ENCODE results near the gene ZMIZ1. TPM values are rescaled to one million over a fixed set of nuclear protein-coding genes. Genes with fewer than 3 reads are reported as not detected.

The ZMIZ1 gene
- total RNA-seq, 1 donor from 2014 or later: 84.7 TPM

- Histone ChIP-seq H3K27me3 (no peaks in the 10 kb centered on the region), H3K27ac (no peak overlapping the region), H3K4me1 (peaks cover 21% of the 10 kb centered on the region), H3K36me3 (peaks cover 36% of the 10 kb centered on the region), H3K9me3 (no peaks in the 10 kb centered on the region), H3K4me3 (no peak overlapping the region)
- intact Hi-C loops (cut with DNase I): no loop called here
- DNase-seq (peak; percentile 63), ATAC-seq (peak; percentile 6)
- TF ChIP-seq CTCF (IDR thresholded peaks at IDR 0.05): no peak
Measured at GRCh38 chr10:79316671-79317431, 248.1 kb downstream of the ZMIZ1 start.

DNA sequence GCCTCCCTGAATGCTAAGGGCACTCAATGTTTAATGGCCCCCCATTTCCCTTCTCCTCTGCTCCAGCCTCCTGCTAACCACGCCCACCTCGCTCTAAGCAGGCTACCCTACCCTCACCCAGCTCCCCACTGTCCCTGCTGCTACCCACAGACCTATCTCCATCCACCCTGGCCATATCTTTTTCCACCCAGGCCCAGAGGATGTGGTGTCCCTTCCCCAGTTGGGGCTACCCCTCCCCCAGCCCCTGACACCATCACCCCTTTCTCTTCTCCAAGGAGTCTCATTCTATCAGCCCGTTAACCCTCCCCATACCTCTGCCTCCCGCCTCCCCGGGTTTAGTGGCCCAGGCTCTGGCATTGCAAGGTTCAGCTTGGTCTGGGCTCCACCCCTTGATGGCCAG lies 249.6 kb downstream of the ZMIZ1 start:
- Histone ChIP-seq H3K36me3 (peaks cover 22% of the 10 kb centered on the region), H3K4me1 (peaks cover 34% of the 10 kb centered on the region), H3K4me3 (no peak overlapping the region), H3K27ac (no peak overlapping the region), H3K27me3 (no peaks in the 10 kb centered on the region), H3K9me3 (no peaks in the 10 kb centered on the region)
- DNase-seq (no peak), ATAC-seq (no peak)
- intact Hi-C loops (cut with DNase I): no loop called here
- TF ChIP-seq CTCF (IDR thresholded peaks at IDR 0.05): no peak

GRCh38 chr10:79319115-79319771 lies 250.5 kb downstream of the ZMIZ1 start:
- intact Hi-C loops (cut with DNase I): no loop called here
- H3K4me1 ChIP-seq: peaks cover 36% of the 10 kb centered on the region
- peaks cover 13% of the 10 kb centered on the region for H3K36me3 ChIP-seq
- no peak overlapping the region for H3K4me3 ChIP-seq
- no peak for DNase-seq
- ATAC-seq: no peak
- H3K27me3 ChIP-seq: no peaks in the 10 kb centered on the region
- H3K9me3 ChIP-seq: no peaks in the 10 kb centered on the region
- no peak overlapping the region for H3K27ac ChIP-seq
- TF ChIP-seq CTCF (IDR thresholded peaks at IDR 0.05): no peak

GRCh38 chr10:79320316-79320715 lies 251.6 kb downstream of the ZMIZ1 start:
- H3K27ac ChIP-seq: no peak overlapping the region
- no peaks in the 10 kb centered on the region for H3K9me3 ChIP-seq
- H3K27me3 ChIP-seq: no peaks in the 10 kb centered on the region
- peaks cover 3% of the 10 kb centered on the region for H3K36me3 ChIP-seq
- H3K4me1 ChIP-seq: peaks cover 36% of the 10 kb centered on the region
- DNase-seq (no peak), ATAC-seq (no peak)
- no peak overlapping the region for H3K4me3 ChIP-seq
- TF ChIP-seq CTCF (IDR thresholded peaks at IDR 0.05): no peak
- intact Hi-C loops (cut with DNase I): no loop called here

DNA sequence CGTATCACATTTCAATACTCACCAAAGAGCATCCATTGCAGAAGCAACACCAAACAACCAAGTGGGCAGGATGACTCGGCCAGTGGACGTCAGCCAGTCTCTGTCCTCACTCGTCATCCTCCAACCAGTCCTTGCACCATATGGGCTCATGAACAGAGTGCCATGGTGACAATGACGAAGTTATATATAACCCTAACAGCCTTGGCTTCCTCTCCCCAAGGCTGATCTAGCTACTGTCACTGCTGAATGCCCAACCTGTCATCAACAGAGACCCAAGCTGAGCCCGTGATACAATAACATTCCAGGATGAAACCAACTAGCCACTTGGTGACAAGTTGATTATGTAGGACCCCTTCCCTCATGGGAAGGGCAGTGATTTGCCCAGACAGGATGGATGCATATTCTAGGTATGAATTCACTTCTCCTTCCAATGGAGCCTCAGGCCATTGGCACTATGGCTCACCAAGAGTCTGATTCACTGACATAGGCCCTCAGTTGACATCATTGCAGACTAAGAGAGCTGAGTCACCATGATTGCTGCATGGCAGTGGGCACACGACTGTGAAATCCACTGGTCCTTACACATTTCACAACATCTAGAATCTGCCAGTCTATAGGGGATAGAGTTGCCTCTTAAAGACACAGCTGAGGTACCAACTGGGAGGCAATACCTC lies 252.2 kb downstream of the ZMIZ1 start:
- intact Hi-C loops (cut with DNase I): no loop called here
- Histone ChIP-seq H3K27ac (peak overlapping the region; percentile 17), H3K9me3 (no peaks in the 10 kb centered on the region), H3K4me3 (no peak overlapping the region), H3K4me1 (peaks cover 36% of the 10 kb centered on the region), H3K36me3 (no peaks in the 10 kb centered on the region), H3K27me3 (no peaks in the 10 kb centered on the region)
- peak; percentile 55 for ATAC-seq
- no peak for TF ChIP-seq CTCF (IDR thresholded peaks at IDR 0.05)
- DNase-seq: no peak
